Measurements from ENCODE around the gene CD33. TPM values are rescaled to one million over a fixed set of nuclear protein-coding genes. Genes with fewer than 3 reads are reported as not detected.

The CD33 gene
- total RNA-seq, 2 experiments from 2014 or later, result 0.54 TPM; not detected in 1

- ATAC-seq, result no peak
- Mint-ChIP-seq H3K9me3 (no peaks in the 10 kb centered on the region), H3K27ac (no peak overlapping the region), H3K36me3 (ENCODE audit: low read depth) (no peaks in the 10 kb centered on the region), H3K27me3 (peaks cover 24% of the 10 kb centered on the region), H3K4me3 (no peak overlapping the region), H3K4me1 (ENCODE audit: low read depth) (no peaks in the 10 kb centered on the region)
- POLR2A ChIA-PET, result no interaction called here
- intact Hi-C loops (cut with micrococcal nuclease), result no loop called here
- CTCF ChIA-PET, result no interaction called here
- TF ChIP-seq CTCF (IDR thresholded peaks at IDR 0.05), result no peak
- no peak for DNase-seq
These were observed 4.9 kb upstream of the CD33 start for GRCh38 chr19:51219971-51220370.

GRCh38 chr19:51220996-51221395 is 3.9 kb upstream of the CD33 start:
- TF ChIP-seq CTCF (IDR thresholded peaks at IDR 0.05), result no peak
- ChIA-PET POLR2A (no interaction called here), CTCF (no interaction called here)
- DNase-seq, result no peak
- H3K9me3 Mint-ChIP-seq, result no peaks in the 10 kb centered on the region
- no peaks in the 10 kb centered on the region for H3K36me3 Mint-ChIP-seq (ENCODE audit: low read depth)
- no peak overlapping the region for H3K27ac Mint-ChIP-seq
- H3K27me3 Mint-ChIP-seq, result peaks cover 32% of the 10 kb centered on the region
- no peak overlapping the region for H3K4me3 Mint-ChIP-seq
- no peaks in the 10 kb centered on the region for H3K4me1 Mint-ChIP-seq (ENCODE audit: low read depth)
- ATAC-seq, result no peak
- intact Hi-C loops (cut with micrococcal nuclease), result no loop called here

GRCh38 chr19:51224163-51224641 is 678 bp upstream of the CD33 start:
- intact Hi-C loops (cut with micrococcal nuclease), result no loop called here
- Mint-ChIP-seq H3K4me1 (ENCODE audit: low read depth) (no peaks in the 10 kb centered on the region), H3K9me3 (no peaks in the 10 kb centered on the region), H3K27me3 (peaks cover 45% of the 10 kb centered on the region), H3K27ac (no peak overlapping the region), H3K36me3 (ENCODE audit: low read depth) (no peaks in the 10 kb centered on the region), H3K4me3 (no peak overlapping the region)
- TF ChIP-seq CTCF (IDR thresholded peaks at IDR 0.05), result no peak
- ChIA-PET CTCF (no interaction called here), POLR2A (no interaction called here)
- ATAC-seq (no peak), DNase-seq (no peak)

GRCh38 chr19:51226067-51226466 is 1.2 kb downstream of the CD33 start:
- Mint-ChIP-seq H3K9me3 (no peaks in the 10 kb centered on the region), H3K4me3 (no peak overlapping the region), H3K27ac (no peak overlapping the region), H3K27me3 (peaks cover 40% of the 10 kb centered on the region), H3K4me1 (ENCODE audit: low read depth) (no peaks in the 10 kb centered on the region), H3K36me3 (ENCODE audit: low read depth) (no peaks in the 10 kb centered on the region)
- POLR2A ChIA-PET, result interaction anchor here (0.6 kb wide), 1 partner anchor 10 kb away, joined by 3 read pairs; no protein-coding TSS in a partner anchor
- TF ChIP-seq CTCF (IDR thresholded peaks at IDR 0.05), result no peak
- CTCF ChIA-PET, result interaction anchor here (1.2 kb wide), 1 partner anchor 34 kb away, joined by 3 read pairs; no protein-coding TSS in a partner anchor
- ATAC-seq (no peak), DNase-seq (no peak)
- intact Hi-C loops (cut with micrococcal nuclease), result no loop called here

- Mint-ChIP-seq H3K9me3 (no peaks in the 10 kb centered on the region), H3K4me3 (no peak overlapping the region), H3K27ac (no peak overlapping the region), H3K36me3 (ENCODE audit: low read depth) (no peaks in the 10 kb centered on the region), H3K27me3 (peaks cover 40% of the 10 kb centered on the region), H3K4me1 (ENCODE audit: low read depth) (no peaks in the 10 kb centered on the region)
- ChIA-PET CTCF (interaction anchor here (1.2 kb wide), 1 partner anchor 32 kb away, joined by 3 read pairs; no protein-coding TSS in a partner anchor), POLR2A (no interaction called here)
- ATAC-seq (no peak), DNase-seq (no peak)
- no peak for TF ChIP-seq CTCF (IDR thresholded peaks at IDR 0.05)
- intact Hi-C loops (cut with micrococcal nuclease), result no loop called here
These were observed 2.4 kb downstream of the CD33 start for GRCh38 chr19:51227326-51227725.
